Astrocyte (in vitro differentiated cells and primary cell): ENCODE measurements around the gene NR2C2AP. TPM values are rescaled to one million over a fixed set of nuclear protein-coding genes. Genes with fewer than 3 reads are reported as not detected.
A peak's percentile ranks its signal among the peaks of the same experiment; 100 is the strongest.

ENCODE experiments used
- DNase-seq: peaks from one replicate; pipeline ENCODE4 v3.0.0-alpha.2; 2010; ENCODE audit warnings: low read depth
- FAIRE-seq: peaks from 2 replicates; lab custom pipeline; 2011; peaks lifted over from hg19 to GRCh38; lab: Jason Lieb, UNC
- H2AFZ ChIP-seq: 2 replicates; pipeline ENCODE4 v1.6.0; 2012; ENCODE audit warnings: low read depth, low read length, inconsistent platforms
- H3K27ac ChIP-seq: 2 replicates; pipeline ENCODE4 v1.5.1; 2011; ENCODE audit warnings: low read depth, low read length, inconsistent platforms
- H3K27me3 ChIP-seq: 2 replicates; pipeline ENCODE4 v1.6.0; 2011; ENCODE audit warnings: low read length, inconsistent platforms; ENCODE audit not compliant: insufficient read depth
- H3K36me3 ChIP-seq: 2 replicates; pipeline ENCODE4 v1.5.1; 2011; ENCODE audit warnings: low read length, inconsistent platforms; ENCODE audit not compliant: insufficient read depth
- H3K4me1 ChIP-seq: 2 replicates; pipeline ENCODE4 v1.5.1; 2011; ENCODE audit warnings: low read length, inconsistent platforms; ENCODE audit not compliant: insufficient read depth
- H3K4me2 ChIP-seq: 2 replicates; pipeline ENCODE4 v1.6.0; 2012; ENCODE audit warnings: low read length, inconsistent platforms
- H3K4me3 ChIP-seq: 2 replicates; pipeline ENCODE4 v1.5.1; 2011; ENCODE audit warnings: low read depth, mild to moderate bottlenecking, low read length, inconsistent platforms; ENCODE audit not compliant: insufficient read depth
- H3K79me2 ChIP-seq: 2 replicates; pipeline ENCODE4 v1.6.0; 2012; ENCODE audit warnings: mild to moderate bottlenecking, low read length, inconsistent platforms; ENCODE audit not compliant: insufficient read depth
- H3K9ac ChIP-seq: 2 replicates; pipeline ENCODE4 v1.6.0; 2012; ENCODE audit warnings: mild to moderate bottlenecking, low read length, inconsistent platforms
- H3K9me3 ChIP-seq: 2 replicates; pipeline ENCODE4 v1.5.1; 2012; ENCODE audit warnings: low read depth, mild to moderate bottlenecking, low read length, inconsistent platforms; ENCODE audit not compliant: insufficient read depth
- H4K20me1 ChIP-seq: 2 replicates; pipeline ENCODE4 v1.6.0; 2012; ENCODE audit warnings: low read length, inconsistent platforms; ENCODE audit not compliant: insufficient read depth
- H3K27ac Mint-ChIP-seq: one replicate; pipeline ENCODE4 v1.8.0; 2021; ENCODE audit warnings: mild to moderate bottlenecking, mixed read lengths; ENCODE audit not compliant: unreplicated experiment
- H3K27me3 Mint-ChIP-seq: one replicate; pipeline ENCODE4 v1.8.0; 2021; ENCODE audit warnings: low read depth, mixed read lengths; ENCODE audit not compliant: unreplicated experiment
- H3K36me3 Mint-ChIP-seq: one replicate; pipeline ENCODE4 v1.8.0; 2021; ENCODE audit warnings: low read depth, mixed read lengths; ENCODE audit not compliant: unreplicated experiment
- H3K4me1 Mint-ChIP-seq: one replicate; pipeline ENCODE4 v1.8.0; 2021; ENCODE audit warnings: low read depth, mixed read lengths; ENCODE audit not compliant: unreplicated experiment
- H3K4me3 Mint-ChIP-seq: one replicate; pipeline ENCODE4 v1.8.0; 2021; ENCODE audit warnings: mild to moderate bottlenecking, moderate library complexity, mixed read lengths; ENCODE audit not compliant: unreplicated experiment
- H3K9me3 Mint-ChIP-seq: one replicate; pipeline ENCODE4 v1.8.0; 2021; ENCODE audit warnings: mild to moderate bottlenecking, mixed read lengths; ENCODE audit not compliant: unreplicated experiment
- CTCF ChIP-seq: IDR thresholded peaks from 2 replicates; pipeline ENCODE4 v1.5.1; 2011; ENCODE audit warnings: low read depth, mild to moderate bottlenecking, inconsistent platforms, low read length, moderate library complexity; ENCODE audit not compliant: insufficient read depth
- EZH2 ChIP-seq: IDR thresholded peaks from 2 replicates; pipeline ENCODE4 v1.6.1; 2012; ENCODE audit warnings: mild to moderate bottlenecking, low read length, inconsistent platforms; ENCODE audit not compliant: insufficient read depth
- total RNA-seq: library from RNA; stranded (reverse); gene quantifications from 2 replicates; pipeline ENCODE4 v1.2.1, GENCODE V29; 2021

NR2C2AP gene
- total RNA-seq, 1 donor from 2014 or later = 5.1 TPM

- Histone ChIP-seq H3K27ac (no peak overlapping the region), H3K4me2 (no peak overlapping the region), H3K79me2 (peaks cover 6% of the 10 kb centered on the region), H3K27me3 (peaks cover 4% of the 10 kb centered on the region), H3K9me3 (no peaks in the 10 kb centered on the region), H3K4me3 (no peak overlapping the region), H4K20me1 (no peaks in the 10 kb centered on the region), H3K4me1 (peaks cover 8% of the 10 kb centered on the region), H3K36me3 (no peaks in the 10 kb centered on the region), H3K9ac (no peak overlapping the region), H2AFZ (no peak overlapping the region)
- Mint-ChIP-seq H3K9me3 (peaks cover 6% of the 10 kb centered on the region), H3K36me3 (peaks cover 10% of the 10 kb centered on the region), H3K27ac (no peak overlapping the region), H3K4me1 (no peaks in the 10 kb centered on the region), H3K4me3 (no peak overlapping the region), H3K27me3 (peaks cover 31% of the 10 kb centered on the region)
- FAIRE-seq (no peak), DNase-seq (no peak)
- no peak for TF ChIP-seq EZH2
- TF ChIP-seq CTCF = no peak
Measured at GRCh38 chr19:19205416-19206410, 2.5 kb upstream of the NR2C2AP start.

GRCh38 chr19:19204181-19204580, 967 bp upstream of the NR2C2AP start:
- peaks cover 8% of the 10 kb centered on the region for H3K4me1 ChIP-seq
- no peaks in the 10 kb centered on the region for H3K36me3 ChIP-seq
- peaks cover 6% of the 10 kb centered on the region for H3K79me2 ChIP-seq
- Mint-ChIP-seq H3K27me3 (peaks cover 20% of the 10 kb centered on the region), H3K4me1 (no peaks in the 10 kb centered on the region), H3K36me3 (peaks cover 13% of the 10 kb centered on the region), H3K27ac (no peak overlapping the region), H3K9me3 (peaks cover 6% of the 10 kb centered on the region), H3K4me3 (peak overlapping the region; percentile 90)
- no peak for FAIRE-seq
- no peaks in the 10 kb centered on the region for H3K9me3 ChIP-seq
- no peak for TF ChIP-seq CTCF
- no peak for TF ChIP-seq EZH2
- H4K20me1 ChIP-seq = peaks cover 5% of the 10 kb centered on the region
- no peak overlapping the region for H3K9ac ChIP-seq
- peaks cover 4% of the 10 kb centered on the region for H3K27me3 ChIP-seq
- H3K4me3 ChIP-seq = no peak overlapping the region
- H2AFZ ChIP-seq = no peak overlapping the region
- no peak overlapping the region for H3K4me2 ChIP-seq
- H3K27ac ChIP-seq = no peak overlapping the region
- no peak for DNase-seq

- Histone ChIP-seq H4K20me1 (peaks cover 12% of the 10 kb centered on the region), H3K79me2 (peaks cover 6% of the 10 kb centered on the region), H3K9me3 (no peaks in the 10 kb centered on the region), H3K27me3 (peaks cover 4% of the 10 kb centered on the region), H3K4me3 (peak overlapping the region; percentile 66), H3K36me3 (peaks cover 4% of the 10 kb centered on the region), H2AFZ (peak overlapping the region; percentile 76), H3K4me1 (peaks cover 8% of the 10 kb centered on the region), H3K4me2 (peak overlapping the region; percentile 87), H3K27ac (peak overlapping the region; percentile 36), H3K9ac (peak overlapping the region; percentile 71)
- Mint-ChIP-seq H3K9me3 (peaks cover 6% of the 10 kb centered on the region), H3K36me3 (peaks cover 20% of the 10 kb centered on the region), H3K27me3 (peaks cover 14% of the 10 kb centered on the region), H3K4me1 (no peaks in the 10 kb centered on the region), H3K27ac (peak overlapping the region; percentile 66), H3K4me3 (peak overlapping the region; percentile 90)
- no peak for DNase-seq
- no peak for FAIRE-seq
- TF ChIP-seq EZH2 (no peak), CTCF (no peak)
Measured at GRCh38 chr19:19202707-19203011, 555 bp downstream of the NR2C2AP start.
